ENCODE measurements around the gene POMT2. TPM values are rescaled to one million over a fixed set of nuclear protein-coding genes. Genes with fewer than 3 reads are reported as not detected.

The POMT2 gene
- polyA plus RNA-seq, 1 of the 3 experiments (the other 2 are of a cell fraction), result 19.9 TPM

DNA sequence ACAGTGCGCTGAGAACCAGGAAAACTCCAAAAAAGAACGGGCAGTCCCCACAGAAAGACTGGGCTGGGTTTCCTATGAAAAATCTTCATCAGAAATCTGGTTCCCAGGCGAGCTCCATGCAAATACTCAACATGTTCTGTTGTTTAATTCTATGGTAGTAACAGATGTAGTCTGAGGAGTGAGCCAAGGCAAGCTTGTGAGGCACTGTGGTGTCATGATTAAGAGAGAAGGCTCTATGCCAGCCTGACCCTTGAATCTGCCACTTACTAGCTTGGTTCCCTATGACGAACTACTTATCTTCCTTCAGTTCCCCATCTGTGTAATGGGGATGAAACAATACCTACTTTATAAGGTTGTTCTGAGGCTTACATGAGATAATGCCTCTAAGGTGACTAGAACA lies 10.7 kb downstream of the POMT2 start:
- H3K4me3 ChIP-seq (ENCODE audit: low read depth in 2 of 2, low read length in 1 of 2), result no peak overlapping the region
- peaks cover 9% of the 10 kb centered on the region; the same call in 1 of the 2 replicates for H3K79me2 ChIP-seq (ENCODE audit: insufficient read depth)
- H3K4me2 ChIP-seq, result no peak overlapping the region
- H3K27me3 ChIP-seq (ENCODE audit: insufficient read depth), result no peaks in the 10 kb centered on the region
- TF ChIP-seq CHD2 (IDR thresholded peaks at IDR 0.05; ENCODE audit: low read length, partially characterized antibody), result no peak
- no peak for TF ChIP-seq ELF1 (IDR thresholded peaks at IDR 0.05)
- TF ChIP-seq, protein P1, sequence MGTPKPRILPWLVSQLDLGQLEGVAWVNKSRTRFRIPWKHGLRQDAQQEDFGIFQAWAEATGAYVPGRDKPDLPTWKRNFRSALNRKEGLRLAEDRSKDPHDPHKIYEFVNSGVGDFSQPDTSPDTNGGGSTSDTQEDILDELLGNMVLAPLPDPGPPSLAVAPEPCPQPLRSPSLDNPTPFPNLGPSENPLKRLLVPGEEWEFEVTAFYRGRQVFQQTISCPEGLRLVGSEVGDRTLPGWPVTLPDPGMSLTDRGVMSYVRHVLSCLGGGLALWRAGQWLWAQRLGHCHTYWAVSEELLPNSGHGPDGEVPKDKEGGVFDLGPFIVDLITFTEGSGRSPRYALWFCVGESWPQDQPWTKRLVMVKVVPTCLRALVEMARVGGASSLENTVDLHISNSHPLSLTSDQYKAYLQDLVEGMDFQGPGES (IDR thresholded peaks at IDR 0.05; ENCODE audit: low read depth, low read length), result no peak
- no peak for TF ChIP-seq POLR2AphosphoS5 (IDR thresholded peaks at IDR 0.05; ENCODE audit: low read depth, low read length)
- H3K9ac ChIP-seq, result no peak overlapping the region
- H4K20me1 ChIP-seq (ENCODE audit: insufficient read depth), result peaks cover 1% of the 10 kb centered on the region; the same call in 1 of the 2 replicates
- no peaks in the 10 kb centered on the region for H3K9me3 ChIP-seq
- H3K27ac ChIP-seq (ENCODE audit: low read depth in 2 of 2, low read length in 1 of 2), result no peak overlapping the region
- 82% methylated on average over 4 of the region's 4 CpGs for WGBS (ENCODE audit: low lambda C conversion rate)
- no peak overlapping the region for H2AFZ ChIP-seq (ENCODE audit: low read depth)
- H3K9me2 ChIP-seq, result no peaks in the 10 kb centered on the region
- POLR2A ChIA-PET, result no interaction called here
- DNase-seq, result no peak
- peaks cover 9 to 10% of the 10 kb centered on the region in 2 experiments for H3K36me3 ChIP-seq (replicated peaks in 1 of 2; ENCODE audit: control insufficient read depth in 1 of 2, insufficient read depth in 2 of 2, low read length in 1 of 2)
- H3K4me1 ChIP-seq (ENCODE audit: control insufficient read depth in 1 of 2, insufficient read depth in 2 of 2, low read depth in 1 of 2, low read length in 1 of 2), result peaks cover 19 to 22% of the 10 kb centered on the region in 2 experiments
- CTCF ChIA-PET, result interaction anchor here (1.2 to 8.0 kb wide), 4 partner anchors 9 to 170 kb away, joined by 3 to 133 read pairs (median 4); no protein-coding TSS in a partner anchor
- peaks cover 10% of the 10 kb centered on the region for H3F3A ChIP-seq (replicated peaks; ENCODE audit: insufficient read depth)

- ChIA-PET CTCF (interaction anchor here (1.0 to 8.0 kb wide), 3 partner anchors 8 to 156 kb away, joined by 3 to 133 read pairs (median 6); no protein-coding TSS in a partner anchor), POLR2A (no interaction called here)
- 98% methylated on average over 4 of the region's 4 CpGs for WGBS (ENCODE audit: low lambda C conversion rate)
- TF ChIP-seq CTCF (IDR thresholded peaks at IDR 0.05), result no peak
- TF ChIP-seq TAF1 (IDR thresholded peaks at IDR 0.05; ENCODE audit: borderline replicate concordance, low read depth, low read length), result no peak
- TF ChIP-seq REST (IDR thresholded peaks at IDR 0.05; ENCODE audit: low read depth, low read length), result no peak
- no peak for TF ChIP-seq RXRA (IDR thresholded peaks at IDR 0.05; ENCODE audit: borderline replicate concordance, low read depth)
- no peak for TF ChIP-seq GATA2 (CRISPR knock-in tag; IDR thresholded peaks at IDR 0.05)
- TF ChIP-seq NRF1 (IDR thresholded peaks at IDR 0.05; ENCODE audit: low read depth, low read length), result no peak
- TF ChIP-seq, protein P2, sequence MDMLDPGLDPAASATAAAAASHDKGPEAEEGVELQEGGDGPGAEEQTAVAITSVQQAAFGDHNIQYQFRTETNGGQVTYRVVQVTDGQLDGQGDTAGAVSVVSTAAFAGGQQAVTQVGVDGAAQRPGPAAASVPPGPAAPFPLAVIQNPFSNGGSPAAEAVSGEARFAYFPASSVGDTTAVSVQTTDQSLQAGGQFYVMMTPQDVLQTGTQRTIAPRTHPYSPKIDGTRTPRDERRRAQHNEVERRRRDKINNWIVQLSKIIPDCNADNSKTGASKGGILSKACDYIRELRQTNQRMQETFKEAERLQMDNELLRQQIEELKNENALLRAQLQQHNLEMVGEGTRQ (IDR thresholded peaks at IDR 0.05; ENCODE audit: borderline replicate concordance, low read depth, low read length), result no peak
- TF ChIP-seq CHD2 (IDR thresholded peaks at IDR 0.05; ENCODE audit: low read length, partially characterized antibody), result no peak
- TF ChIP-seq, protein P3, sequence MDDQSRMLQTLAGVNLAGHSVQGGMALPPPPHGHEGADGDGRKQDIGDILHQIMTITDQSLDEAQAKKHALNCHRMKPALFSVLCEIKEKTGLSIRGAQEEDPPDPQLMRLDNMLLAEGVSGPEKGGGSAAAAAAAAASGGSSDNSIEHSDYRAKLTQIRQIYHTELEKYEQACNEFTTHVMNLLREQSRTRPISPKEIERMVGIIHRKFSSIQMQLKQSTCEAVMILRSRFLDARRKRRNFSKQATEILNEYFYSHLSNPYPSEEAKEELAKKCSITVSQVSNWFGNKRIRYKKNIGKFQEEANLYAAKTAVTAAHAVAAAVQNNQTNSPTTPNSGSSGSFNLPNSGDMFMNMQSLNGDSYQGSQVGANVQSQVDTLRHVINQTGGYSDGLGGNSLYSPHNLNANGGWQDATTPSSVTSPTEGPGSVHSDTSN (IDR thresholded peaks at IDR 0.05), result no peak
- no peak for TF ChIP-seq SMC3 (IDR thresholded peaks at IDR 0.05; ENCODE audit: low read depth, low read length)
- TF ChIP-seq ZBTB33 (IDR thresholded peaks at IDR 0.05; ENCODE audit: borderline replicate concordance, low read depth), result no peak
- no peak for TF ChIP-seq JUND (IDR thresholded peaks at IDR 0.05)
- no peak for TF ChIP-seq RFX5 (IDR thresholded peaks at IDR 0.05; ENCODE audit: low read length)
These were observed 11.6 kb downstream of the POMT2 start for GRCh38 chr14:77309131-77309530.

More at GRCh38 chr14:77309131-77309530, 11.6 kb downstream of the POMT2 start:
- Histone ChIP-seq H4K20me1 (ENCODE audit: insufficient read depth) (0 out of 2 replicates have a peak, but pooled peaks cover under 1% of the 10 kb centered on the region), H2AFZ (ENCODE audit: low read depth) (no peak overlapping the region), H3K4me1 (ENCODE audit: control insufficient read depth in 1 of 2, insufficient read depth in 2 of 2, low read depth in 1 of 2, low read length in 1 of 2) (peaks cover 17 to 23% of the 10 kb centered on the region in 2 experiments), H3K9me3 (no peaks in the 10 kb centered on the region), H3K79me2 (ENCODE audit: insufficient read depth) (peaks cover 9% of the 10 kb centered on the region; the same call in 1 of the 2 replicates), H3K27ac (ENCODE audit: low read depth in 2 of 2, low read length in 1 of 2) (no peak overlapping the region), H3K4me3 (ENCODE audit: low read depth in 2 of 2, low read length in 1 of 2) (no peak overlapping the region), H3F3A (replicated peaks; ENCODE audit: insufficient read depth) (peaks cover 14% of the 10 kb centered on the region), H3K9ac (no peak overlapping the region), H3K9me2 (no peaks in the 10 kb centered on the region), H3K4me2 (no peak overlapping the region), H3K27me3 (ENCODE audit: insufficient read depth) (no peaks in the 10 kb centered on the region), H3K36me3 (replicated peaks in 1 of 2; ENCODE audit: control insufficient read depth in 1 of 2, insufficient read depth in 2 of 2, low read length in 1 of 2) (peaks cover 9 to 18% of the 10 kb centered on the region in 2 experiments)
- no peak for DNase-seq

All from SK-N-SH (cell line).